ENCODE data around the gene HAP1. TPM values are rescaled to one million over a fixed set of nuclear protein-coding genes. Genes with fewer than 3 reads are reported as not detected.
"Not testable (repeated sequence)": the region's sequence is repeated elsewhere in the genome, so short reads cannot be mapped to it uniquely, and the experiment has no call there.

HAP1 gene
- total RNA-seq, 1 experiment from 2014 or later = 1.1 TPM

- in situ Hi-C loops (cut with HindIII; ENCODE audit: low sequenced_read_pairs) = no loop called here
- no peak for DNase-seq (ENCODE audit: low spot score)
These were observed 54.6 kb downstream of the HAP1 start for GRCh38 chr17:41679740-41680425.

- in situ Hi-C loops (cut with HindIII; ENCODE audit: low sequenced_read_pairs) = no loop called here
- DNase-seq (ENCODE audit: low spot score) = peak; percentile 20
These were observed 55.3 kb downstream of the HAP1 start for GRCh38 chr17:41678907-41679739.

GRCh38 chr17:41678411-41678906, 56.0 kb downstream of the HAP1 start:
- in situ Hi-C loops (cut with HindIII; ENCODE audit: low sequenced_read_pairs) = no loop called here
- DNase-seq (ENCODE audit: low spot score) = peak; percentile 18

GRCh38 chr17:41676058-41676419, 58.4 kb downstream of the HAP1 start:
- in situ Hi-C loops (cut with HindIII; ENCODE audit: low sequenced_read_pairs) = no loop called here
- DNase-seq (ENCODE audit: low spot score) = no peak

GRCh38 chr17:41675157-41676057, 59.0 kb downstream of the HAP1 start:
- DNase-seq (ENCODE audit: low spot score); in situ Hi-C loops (cut with HindIII; ENCODE audit: low sequenced_read_pairs): not testable (repeated sequence)

Other genes starting within 250 kb of the HAP1 start
- not detected in 2 replicates for gene KRT36, start 244.7 kb downstream of the HAP1 start, total RNA-seq (2014; rRNA removed; shearing (Covaris generic))
- not detected in 2 replicates for gene KRT13, start 229.0 kb downstream of the HAP1 start, total RNA-seq (2014; rRNA removed; shearing (Covaris generic))
- gene KRT15, start 215.8 kb downstream of the HAP1 start, total RNA-seq (2014; rRNA removed; shearing (Covaris generic)) = not detected in 2 replicates
- gene KRT19, start 206.3 kb downstream of the HAP1 start, total RNA-seq (2014; rRNA removed; shearing (Covaris generic)) = 7.8 TPM in 1 of 2 replicates, not detected in the other
- not detected in 2 replicates for gene KRT9, start 162.6 kb downstream of the HAP1 start, total RNA-seq (2014; rRNA removed; shearing (Covaris generic))
- not detected in 2 replicates for gene KRT14, start 147.7 kb downstream of the HAP1 start, total RNA-seq (2014; rRNA removed; shearing (Covaris generic))
- not detected in 2 replicates for gene KRT16, start 121.9 kb downstream of the HAP1 start, total RNA-seq (2014; rRNA removed; shearing (Covaris generic))
- gene KRT17, start 110.1 kb downstream of the HAP1 start, total RNA-seq (2014; rRNA removed; shearing (Covaris generic)) = not detected in 2 replicates
- gene EIF1, start 45.8 kb downstream of the HAP1 start, total RNA-seq (2014; rRNA removed; shearing (Covaris generic)) = 18.0 and 39.6 TPM in 2 replicates
- not detected in 2 replicates for gene GAST, start 22.3 kb downstream of the HAP1 start, total RNA-seq (2014; rRNA removed; shearing (Covaris generic))
- 44.9 and 57.8 TPM in 2 replicates for gene JUP, start 52.1 kb upstream of the HAP1 start, total RNA-seq (2014; rRNA removed; shearing (Covaris generic))
- 30.5 and 40.4 TPM in 2 replicates for gene P3H4, start 77.3 kb upstream of the HAP1 start, total RNA-seq (2014; rRNA removed; shearing (Covaris generic))
- 207 and 220 TPM in 2 replicates for gene FKBP10, start 78.4 kb upstream of the HAP1 start, total RNA-seq (2014; rRNA removed; shearing (Covaris generic))
- 75.8 and 77.8 TPM in 2 replicates for gene NT5C3B, start 101.6 kb upstream of the HAP1 start, total RNA-seq (2014; rRNA removed; shearing (Covaris generic))
- not detected in 2 replicates for gene KLHL10, start 103.2 kb upstream of the HAP1 start, total RNA-seq (2014; rRNA removed; shearing (Covaris generic))
- 13.4 and 16.2 TPM in 2 replicates for gene KLHL11, start 130.8 kb upstream of the HAP1 start, total RNA-seq (2014; rRNA removed; shearing (Covaris generic))
- gene ACLY, start 184.3 kb upstream of the HAP1 start, total RNA-seq (2014; rRNA removed; shearing (Covaris generic)) = 193 and 255 TPM in 2 replicates
- gene ODAD4, start 196.0 kb upstream of the HAP1 start, total RNA-seq (2014; rRNA removed; shearing (Covaris generic)) = 1.7 TPM in 1 of 2 replicates, not detected in the other
- gene CNP, start 232.2 kb upstream of the HAP1 start, total RNA-seq (2014; rRNA removed; shearing (Covaris generic)) = 55.4 and 76.7 TPM in 2 replicates

Measured in G401 (cell line).